Mesenchymal stem cell (in vitro differentiated cells and primary cell): ENCODE data around the gene DCPS.
"Not testable (repeated sequence)": the region's sequence is repeated elsewhere in the genome, so short reads cannot be mapped to it uniquely, and the experiment has no call there.

ENCODE experiments used
- DNase-seq: peaks from one replicate; pipeline ENCODE4 v3.0.0-alpha.2; 2013
- H2AFZ ChIP-seq: one replicate; pipeline ENCODE4 v1.6.1; 2013; ENCODE audit warnings: low read depth, mild to moderate bottlenecking, control low read depth, inconsistent platforms, low read length, moderate library complexity
- H2AK5ac ChIP-seq: 2 replicates; pipeline ENCODE4 v1.6.1; 2013; ENCODE audit warnings: low read length, moderate library complexity, mild to moderate bottlenecking, inconsistent platforms; ENCODE audit not compliant: severe bottlenecking
- H2BK120ac ChIP-seq: one replicate; pipeline ENCODE4 v1.6.1; 2013; ENCODE audit warnings: low read depth, mild to moderate bottlenecking, inconsistent platforms, low read length, moderate library complexity
- H2BK12ac ChIP-seq, 2 experiments: one replicate each; pipeline ENCODE4 v1.6.1; 2013; ENCODE audit warnings: inconsistent platforms in 2 of 2, low read length in 2 of 2, mild to moderate bottlenecking in 2 of 2, moderate library complexity in 2 of 2, control low read depth in 1 of 2
- H2BK15ac ChIP-seq: one replicate; pipeline ENCODE4 v1.6.1; 2013; ENCODE audit warnings: mild to moderate bottlenecking, low read depth, inconsistent platforms; ENCODE audit not compliant: poor library complexity, severe bottlenecking
- H2BK5ac ChIP-seq: 2 replicates; pipeline ENCODE4 v1.6.1; 2013; ENCODE audit warnings: low read depth, mild to moderate bottlenecking, low read length, control low read depth, inconsistent platforms; ENCODE audit not compliant: poor library complexity, severe bottlenecking
- H3K14ac ChIP-seq, 2 experiments: one replicate each; pipeline ENCODE4 v1.6.1; 2013; ENCODE audit warnings: inconsistent platforms in 2 of 2, low read length in 2 of 2, control low read depth in 1 of 2, mild to moderate bottlenecking in 1 of 2, moderate library complexity in 1 of 2
- H3K18ac ChIP-seq, 2 experiments: one replicate each; pipeline ENCODE4 v1.6.1; 2013; ENCODE audit warnings: inconsistent platforms in 2 of 2, low read length in 2 of 2, control low read depth in 1 of 2, low read depth in 1 of 2, mild to moderate bottlenecking in 1 of 2
- H3K23ac ChIP-seq, 2 experiments: one replicate each; pipeline ENCODE4 v1.6.1; 2013; ENCODE audit warnings: inconsistent platforms in 2 of 2, low read length in 2 of 2, mild to moderate bottlenecking in 2 of 2, moderate library complexity in 2 of 2, control low read depth in 1 of 2
- H3K27ac ChIP-seq: 2 replicates; pipeline ENCODE4 v1.5.1; 2013; ENCODE audit warnings: mild to moderate bottlenecking, moderate library complexity, low read length, control low read depth, inconsistent platforms; ENCODE audit not compliant: poor library complexity, severe bottlenecking
- H3K27me3 ChIP-seq, 2 experiments: 2 replicates each; pipeline versions ENCODE4 v1.6.1 to v1.7.0; 2013; ENCODE audit warnings: low read length in 2 of 2, mild to moderate bottlenecking in 2 of 2, moderate library complexity in 2 of 2, control low read depth in 1 of 2, inconsistent platforms in 1 of 2; ENCODE audit not compliant: control insufficient read depth in 1 of 2, insufficient read depth in 1 of 2
- H3K36me3 ChIP-seq, 2 experiments: 2 replicates each; pipeline versions ENCODE4 v1.6.1 to v1.7.0; 2013; ENCODE audit warnings: low read length in 2 of 2, control low read depth in 1 of 2, inconsistent platforms in 1 of 2, low read depth in 1 of 2, mild to moderate bottlenecking in 1 of 2; ENCODE audit not compliant: insufficient read depth in 2 of 2, control insufficient read depth in 1 of 2
- H3K4ac ChIP-seq, 2 experiments: one replicate each; pipeline ENCODE4 v1.6.1; 2013; ENCODE audit warnings: inconsistent platforms in 2 of 2, low read length in 2 of 2, mild to moderate bottlenecking in 2 of 2, moderate library complexity in 2 of 2, control low read depth in 1 of 2, low read depth in 1 of 2
- H3K4me1 ChIP-seq: 2 replicates; pipeline ENCODE4 v1.6.1; 2013; ENCODE audit warnings: low read depth, low read length, control low read depth; ENCODE audit not compliant: control insufficient read depth, insufficient read depth
- H3K4me2 ChIP-seq: 2 replicates; pipeline ENCODE4 v1.6.1; 2013; ENCODE audit warnings: low read length, mild to moderate bottlenecking, inconsistent platforms; ENCODE audit not compliant: poor library complexity, severe bottlenecking
- H3K4me3 ChIP-seq, 2 experiments: 2 replicates each; pipeline versions ENCODE4 v1.5.1 to v1.7.0; 2013; ENCODE audit warnings: low read length in 2 of 2, mild to moderate bottlenecking in 2 of 2, control low read depth in 1 of 2, low read depth in 1 of 2; ENCODE audit not compliant: insufficient read depth in 1 of 2
- H3K79me1 ChIP-seq: replicated peaks from 2 replicates; pipeline ENCODE4 v1.6.1; 2013; ENCODE audit warnings: mild to moderate bottlenecking, control low read depth, low read length, inconsistent platforms; ENCODE audit not compliant: poor library complexity, severe bottlenecking
- H3K9ac ChIP-seq: 2 replicates; pipeline ENCODE4 v1.7.0; 2013; ENCODE audit warnings: mild to moderate bottlenecking, low read length, moderate library complexity
- H3K9me3 ChIP-seq: 2 replicates; pipeline ENCODE4 v1.7.0; 2013; ENCODE audit warnings: mild to moderate bottlenecking, low read length; ENCODE audit not compliant: control insufficient read depth
- H4K8ac ChIP-seq: one replicate; pipeline ENCODE4 v1.6.1; 2013; ENCODE audit warnings: inconsistent platforms, mild to moderate bottlenecking, low read length, moderate library complexity
- H4K91ac ChIP-seq: one replicate; pipeline ENCODE4 v1.6.1; 2013; ENCODE audit warnings: mild to moderate bottlenecking, low read length, inconsistent platforms
- WGBS: methylation state at CpG from one replicate; pipeline ENCODE4 v1.1.7; 2013; ENCODE audit warnings: mixed read lengths; 5-methylcytosine and 5-hydroxymethylcytosine counted together

The DCPS gene

DNA sequence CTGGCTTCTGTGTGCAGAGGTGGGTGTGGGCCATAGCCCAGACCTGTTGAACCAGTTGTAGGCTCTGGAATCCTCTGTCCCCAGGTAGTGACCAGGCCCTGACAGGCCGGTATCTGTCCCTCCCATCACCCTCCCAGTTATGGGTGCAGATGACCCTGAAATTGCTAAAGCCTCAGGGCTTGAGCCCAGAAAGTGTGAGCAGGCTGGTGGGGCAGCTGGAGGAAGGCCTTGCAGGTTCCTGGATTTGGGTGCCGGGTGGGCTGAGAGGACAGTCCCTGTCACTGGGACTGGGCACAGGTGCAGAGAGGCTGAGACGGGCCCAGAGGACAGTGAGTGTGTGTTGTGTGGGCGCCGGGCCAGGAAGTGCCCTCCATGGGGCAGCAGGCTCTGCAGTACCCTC is 61.6 kb downstream of the DCPS start:
- WGBS = no CpG with 5 or more reads among the region's 5 CpGs
- H3K4me1 ChIP-seq, H4K91ac ChIP-seq, H3K36me3 ChIP-seq, H2BK12ac ChIP-seq, H2BK120ac ChIP-seq, H3K4me2 ChIP-seq, H3K23ac ChIP-seq, H3K27ac ChIP-seq, DNase-seq, H3K4me3 ChIP-seq, H2BK15ac ChIP-seq, H3K9ac ChIP-seq, H4K8ac ChIP-seq, H2BK5ac ChIP-seq, H3K27me3 ChIP-seq, H2AFZ ChIP-seq, H3K14ac ChIP-seq, H3K9me3 ChIP-seq, H3K18ac ChIP-seq, H3K4ac ChIP-seq, H2AK5ac ChIP-seq: not testable (repeated sequence)
- H3K79me1 ChIP-seq = peaks cover 36% of the 10 kb centered on the region

DNA sequence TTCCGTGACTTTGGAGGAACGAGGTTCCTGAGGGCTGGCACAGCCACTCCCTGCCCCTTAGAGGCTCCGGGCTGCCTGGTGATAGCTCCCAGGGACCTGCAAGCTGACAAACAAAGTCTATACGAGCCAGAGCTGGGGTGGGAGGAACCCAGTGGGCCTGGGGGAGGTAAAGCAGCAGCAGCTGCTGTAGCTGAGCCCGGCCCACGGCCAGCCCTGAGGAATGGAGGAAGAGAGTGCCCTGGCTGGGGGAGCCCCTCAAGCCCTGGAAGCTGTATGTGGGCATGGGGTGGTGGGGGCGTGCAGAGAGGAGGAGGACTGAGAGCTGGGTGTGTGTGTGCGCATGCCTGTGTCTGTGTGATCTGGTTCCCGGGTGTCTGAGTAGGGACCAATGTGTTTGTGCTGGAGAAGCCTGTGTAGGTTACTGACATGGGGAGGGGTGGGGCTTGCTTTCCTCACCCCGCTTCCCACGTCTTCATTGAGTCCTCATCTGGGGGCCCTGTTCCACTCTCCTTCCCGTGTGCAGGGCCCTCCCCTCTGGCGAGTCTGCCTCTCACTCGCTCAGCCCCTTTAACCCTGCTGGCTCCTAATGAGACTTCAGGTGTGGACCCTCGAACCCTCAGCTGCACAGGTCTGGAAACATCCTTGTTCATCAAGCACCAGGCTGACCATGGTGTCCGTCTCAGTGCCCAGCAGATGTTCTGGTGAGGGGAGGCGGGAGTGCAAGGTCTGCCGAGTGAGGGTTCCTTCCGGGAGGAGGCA is 62.4 kb downstream of the DCPS start:
- no peak for DNase-seq
- H3K4me3 ChIP-seq = no peak overlapping the region
- no peak overlapping the region for H3K9ac ChIP-seq
- H2BK120ac ChIP-seq = no peak overlapping the region
- no peak overlapping the region for H2AFZ ChIP-seq
- no peak overlapping the region for H2BK15ac ChIP-seq
- H3K4me2 ChIP-seq = no peak overlapping the region
- H3K36me3 ChIP-seq = peaks cover 0 to 4% of the 10 kb centered on the region in 2 experiments
- peak overlapping the region in 1 of 2 experiments; percentile 82 for H3K14ac ChIP-seq
- H3K27ac ChIP-seq = no peak overlapping the region
- H3K4ac ChIP-seq = peak overlapping the region in 1 of 2 experiments; percentile 26
- peaks cover 32% of the 10 kb centered on the region for H3K79me1 ChIP-seq
- no peaks in the 10 kb centered on the region for H3K9me3 ChIP-seq
- no peak overlapping the region for H2AK5ac ChIP-seq
- no peak overlapping the region for H4K91ac ChIP-seq
- peak overlapping the region in 1 of 2 experiments; percentile 42 for H2BK12ac ChIP-seq
- no peak overlapping the region for H3K18ac ChIP-seq
- no peak overlapping the region for H4K8ac ChIP-seq
- WGBS = 73% methylated on average over 17 of the region's 19 CpGs
- peak overlapping the region in 1 of 2 experiments; percentile 64 for H3K23ac ChIP-seq
- H2BK5ac ChIP-seq = no peak overlapping the region
- no peaks in the 10 kb centered on the region for H3K27me3 ChIP-seq
- peaks cover 5% of the 10 kb centered on the region for H3K4me1 ChIP-seq

DNA sequence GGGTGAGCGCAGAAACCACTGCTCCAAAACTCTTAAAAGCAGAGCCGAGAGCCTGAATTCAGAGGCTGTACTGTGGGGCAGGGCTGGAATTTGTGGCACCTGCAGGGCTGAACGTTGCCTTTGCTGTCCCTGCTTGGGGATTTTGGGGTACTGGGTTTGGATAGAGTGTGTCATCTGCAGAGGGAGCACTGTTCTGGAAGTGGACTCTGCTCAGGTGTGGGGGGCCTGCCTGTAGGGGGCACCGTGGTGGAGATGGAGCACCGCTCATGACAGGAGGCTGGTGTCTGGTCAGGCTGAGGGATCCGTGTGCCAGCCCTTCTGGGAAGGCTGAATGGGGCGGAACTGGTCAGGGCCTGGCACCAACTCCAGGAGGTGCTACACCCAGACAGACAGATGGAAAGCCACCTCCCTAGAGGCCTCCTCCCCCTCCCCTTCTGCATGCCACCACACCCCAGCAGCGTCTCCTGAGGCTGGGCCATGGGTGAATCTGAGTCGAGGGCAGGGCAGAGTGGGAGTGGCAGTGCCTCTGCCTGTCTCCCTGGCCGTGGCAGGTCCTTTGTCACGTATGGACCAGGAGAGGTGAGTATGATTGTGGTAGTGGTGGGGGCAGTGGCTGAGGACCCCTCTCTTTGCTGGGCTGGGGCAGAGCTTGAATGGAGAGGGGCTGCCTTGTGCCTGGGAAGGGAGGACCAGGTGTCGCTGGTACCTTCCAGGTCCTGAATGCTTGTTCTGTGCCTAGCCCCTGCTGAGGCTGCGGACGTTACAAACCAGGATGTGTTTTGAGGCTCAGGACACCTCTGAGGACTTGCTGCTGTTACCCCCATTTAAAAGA is 63.2 kb downstream of the DCPS start:
- not testable (repeated sequence) for H3K4me2 ChIP-seq

DNA sequence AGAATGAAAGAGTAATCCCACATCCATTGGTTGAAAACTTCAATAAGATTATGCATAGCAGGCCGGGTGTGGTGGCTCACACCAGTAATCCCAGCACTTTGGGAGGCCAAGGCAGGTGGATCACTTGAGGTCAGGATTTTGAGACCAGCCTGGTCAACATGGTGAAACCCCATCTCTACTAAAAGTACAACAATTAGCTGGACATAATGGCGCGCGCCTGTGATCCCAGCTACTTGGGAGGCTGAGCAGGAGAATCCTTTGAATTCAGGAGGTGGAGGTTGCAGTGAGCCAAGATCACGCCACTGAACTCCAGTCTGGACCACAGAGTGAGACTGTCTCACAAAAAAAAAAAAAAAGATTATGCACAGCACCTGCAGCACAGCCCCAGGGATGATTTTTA is 63.9 kb downstream of the DCPS start:
- not testable (repeated sequence) for H3K14ac ChIP-seq
- 90% methylated on average over 5 of the region's 5 CpGs for WGBS

More for the DNA sequence above, 63.2 kb downstream of the DCPS start:
- H2BK12ac ChIP-seq, H3K27me3 ChIP-seq, H3K27ac ChIP-seq, H3K4me1 ChIP-seq, H2AFZ ChIP-seq, H3K14ac ChIP-seq, H3K18ac ChIP-seq, H3K36me3 ChIP-seq, H3K9ac ChIP-seq, H2BK5ac ChIP-seq, DNase-seq, H4K8ac ChIP-seq, H3K23ac ChIP-seq, H2AK5ac ChIP-seq, H2BK120ac ChIP-seq, H2BK15ac ChIP-seq, H4K91ac ChIP-seq, H3K4ac ChIP-seq, H3K4me3 ChIP-seq, H3K9me3 ChIP-seq: not testable (repeated sequence)
- peaks cover 30% of the 10 kb centered on the region for H3K79me1 ChIP-seq
- 79% methylated on average over 12 of the region's 14 CpGs for WGBS

More for the DNA sequence above, 63.9 kb downstream of the DCPS start:
- not testable (repeated sequence) for H2BK15ac ChIP-seq, DNase-seq, H3K23ac ChIP-seq, H3K4me3 ChIP-seq, H2BK120ac ChIP-seq, H3K18ac ChIP-seq, H3K9me3 ChIP-seq, H3K27ac ChIP-seq, H3K36me3 ChIP-seq, H3K4me2 ChIP-seq, H3K4ac ChIP-seq, H2BK5ac ChIP-seq, H2BK12ac ChIP-seq, H2AFZ ChIP-seq, H4K8ac ChIP-seq, H3K27me3 ChIP-seq, H2AK5ac ChIP-seq, H3K9ac ChIP-seq, H4K91ac ChIP-seq, H3K4me1 ChIP-seq
- H3K79me1 ChIP-seq = peaks cover 27% of the 10 kb centered on the region
